Keratinocyte (primary cell): ENCODE data around the gene ERFL.

Experiments used
- EZH2 ChIP-seq: IDR thresholded peaks from one replicate; pipeline ENCODE4 v1.6.1; 2012; ENCODE audit warnings: inconsistent platforms, mild to moderate bottlenecking, low read length, moderate library complexity
- TF ChIP-seq, protein P1 (sequence below), 3 experiments: IDR thresholded peaks in 1 of 3; conservative IDR thresholded peaks in 1 of 3; optimal IDR thresholded peaks in 1 of 3; 2 replicates in 2 of 3; 3 replicates in 1 of 3; pipeline versions ENCODE3 to v1.5.1; 2011; ENCODE audit warnings: low read length in 3 of 3, mild to moderate bottlenecking in 3 of 3, moderate library complexity in 2 of 3, control low read depth in 1 of 3, inconsistent platforms in 1 of 3; ENCODE audit not compliant: insufficient read depth in 2 of 3; ENCODE audit errors: extremely low read depth in 1 of 3

DNA sequence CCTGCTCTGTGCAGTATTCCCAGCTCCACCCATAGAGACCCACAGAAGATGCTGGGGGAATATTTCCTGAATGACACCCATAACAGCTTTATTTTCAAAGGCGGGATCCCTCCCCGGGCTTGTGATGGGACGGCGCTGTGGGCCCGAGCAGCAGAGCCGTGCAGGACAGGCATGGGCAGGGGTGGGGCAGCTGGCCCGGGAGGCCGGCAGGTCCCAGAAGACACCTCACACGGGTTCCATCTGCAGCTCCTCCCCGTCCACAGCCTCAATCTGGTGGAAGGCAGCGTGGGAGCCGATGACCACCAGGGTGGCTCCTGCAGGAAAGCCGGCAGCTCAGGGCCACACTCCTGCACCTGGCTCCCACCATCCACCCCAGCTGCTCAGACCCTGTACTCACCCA lies 28.4 kb upstream of the ERFL start:
- TF ChIP-seq, protein P1, sequence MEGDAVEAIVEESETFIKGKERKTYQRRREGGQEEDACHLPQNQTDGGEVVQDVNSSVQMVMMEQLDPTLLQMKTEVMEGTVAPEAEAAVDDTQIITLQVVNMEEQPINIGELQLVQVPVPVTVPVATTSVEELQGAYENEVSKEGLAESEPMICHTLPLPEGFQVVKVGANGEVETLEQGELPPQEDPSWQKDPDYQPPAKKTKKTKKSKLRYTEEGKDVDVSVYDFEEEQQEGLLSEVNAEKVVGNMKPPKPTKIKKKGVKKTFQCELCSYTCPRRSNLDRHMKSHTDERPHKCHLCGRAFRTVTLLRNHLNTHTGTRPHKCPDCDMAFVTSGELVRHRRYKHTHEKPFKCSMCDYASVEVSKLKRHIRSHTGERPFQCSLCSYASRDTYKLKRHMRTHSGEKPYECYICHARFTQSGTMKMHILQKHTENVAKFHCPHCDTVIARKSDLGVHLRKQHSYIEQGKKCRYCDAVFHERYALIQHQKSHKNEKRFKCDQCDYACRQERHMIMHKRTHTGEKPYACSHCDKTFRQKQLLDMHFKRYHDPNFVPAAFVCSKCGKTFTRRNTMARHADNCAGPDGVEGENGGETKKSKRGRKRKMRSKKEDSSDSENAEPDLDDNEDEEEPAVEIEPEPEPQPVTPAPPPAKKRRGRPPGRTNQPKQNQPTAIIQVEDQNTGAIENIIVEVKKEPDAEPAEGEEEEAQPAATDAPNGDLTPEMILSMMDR (optimal IDR thresholded peaks at IDR 0.05 in 1 of 3, IDR thresholded peaks at IDR 0.05 in 1 of 3, conservative IDR thresholded peaks at IDR 0.05 in 1 of 3; ENCODE audit: extremely low read depth in 1 of 3, insufficient read depth in 2 of 3, low read length in 3 of 3): no peak
- no peak for TF ChIP-seq EZH2
